ENCODE data around the gene ATF6.

ATF6 gene

DNA sequence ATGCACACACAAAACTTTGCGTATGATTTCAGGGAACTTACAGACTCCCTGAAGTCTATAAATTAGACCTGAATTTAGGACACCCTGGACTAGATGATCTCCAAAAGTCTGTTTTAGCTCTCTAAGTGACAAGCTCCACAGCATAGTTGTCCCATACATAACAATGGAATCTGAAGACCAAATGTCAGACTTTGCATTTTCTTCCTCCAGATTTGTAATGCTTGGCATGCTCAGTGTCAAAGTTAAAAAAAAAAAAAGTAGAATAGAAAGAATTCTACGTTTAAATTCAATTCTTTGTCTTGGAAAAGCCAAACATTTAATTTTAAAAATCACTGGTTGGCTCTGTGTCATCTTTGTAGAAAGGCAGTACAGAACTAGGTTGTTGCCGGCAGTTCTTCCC is 190.8 kb downstream of the ATF6 start:
- peak in 1 of 51 donors; percentile 7 for DNase-seq

DNA sequence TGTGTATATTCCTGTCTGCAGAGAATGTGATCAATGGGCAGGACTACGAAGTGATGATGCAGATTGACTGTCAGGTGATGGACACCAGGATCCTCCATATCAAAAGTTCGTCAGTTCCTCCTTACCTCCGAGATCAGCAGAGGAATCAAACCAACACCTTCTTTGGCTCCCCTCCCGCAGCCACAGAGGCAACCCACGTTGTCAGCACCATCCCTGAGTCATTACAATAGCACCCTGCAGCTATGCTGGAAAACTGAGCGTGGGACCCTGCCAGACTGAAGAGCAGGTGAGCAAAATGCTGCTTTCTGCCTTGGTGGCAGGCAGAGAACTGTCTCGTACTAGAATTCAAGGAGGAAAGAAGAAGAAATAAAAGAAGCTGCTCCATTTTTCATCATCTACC is 192.3 kb downstream of the ATF6 start:
- peak in 3 of 51 donors; percentile 33 to 42 (median 35) for DNase-seq

DNA sequence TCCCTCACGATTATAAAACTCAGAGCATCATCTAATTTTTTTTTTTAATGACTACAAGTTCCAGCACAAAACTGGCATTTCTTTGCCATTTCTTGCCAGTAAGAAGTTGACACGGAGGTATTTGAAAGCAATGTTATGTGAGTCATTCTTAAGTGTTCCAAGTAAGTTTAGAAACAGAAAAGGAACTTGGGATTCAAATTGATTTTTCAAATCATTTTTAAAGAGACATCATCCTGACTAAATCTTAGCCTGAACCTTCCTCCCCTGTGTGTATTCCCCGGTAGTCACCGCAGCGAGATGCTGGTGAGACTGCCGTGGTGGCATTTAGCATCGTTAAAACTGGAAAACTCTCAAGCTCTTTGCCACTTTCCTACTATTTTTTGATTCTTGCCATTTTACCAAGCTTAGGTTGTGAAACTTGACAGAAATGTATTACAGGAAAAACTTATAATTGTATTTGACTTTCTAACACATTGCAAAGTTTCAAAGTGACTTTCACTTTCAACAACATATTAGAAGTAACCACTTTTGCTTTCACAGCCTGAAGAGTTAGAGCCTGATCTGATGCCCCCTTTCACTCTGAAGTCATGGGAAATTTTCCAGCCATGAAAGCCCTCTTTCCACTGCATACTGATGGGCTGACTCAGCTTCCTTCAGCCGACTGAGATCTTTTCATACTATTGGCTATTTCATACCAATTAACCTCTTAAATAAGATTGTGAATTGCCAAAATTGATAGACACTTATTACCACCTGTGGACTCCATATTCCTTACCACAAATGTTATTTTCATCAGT is 196.2 kb downstream of the ATF6 start:
- peak in 2 of 51 donors; percentile 7 to 13 for DNase-seq

DNA sequence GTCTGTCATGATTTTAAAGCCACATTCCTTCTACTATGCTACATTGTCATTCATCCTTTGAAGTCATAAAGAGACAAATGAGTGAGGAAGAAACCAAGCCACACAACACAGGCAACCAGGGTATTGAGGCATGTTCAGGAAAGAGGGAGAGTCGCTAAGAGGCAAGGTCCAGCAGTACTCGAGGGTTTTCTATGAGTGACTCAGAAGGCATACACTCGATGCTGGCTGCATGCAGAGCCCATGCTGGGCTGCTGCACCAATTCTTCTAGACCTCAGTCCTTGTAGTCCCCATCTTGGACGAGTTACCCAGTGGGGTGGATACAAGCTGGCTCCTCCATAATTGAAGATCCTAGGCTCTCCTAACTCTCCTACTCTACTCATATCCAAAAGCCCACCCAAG is 199.9 kb downstream of the ATF6 start:
- no peak for DNase-seq

DNA sequence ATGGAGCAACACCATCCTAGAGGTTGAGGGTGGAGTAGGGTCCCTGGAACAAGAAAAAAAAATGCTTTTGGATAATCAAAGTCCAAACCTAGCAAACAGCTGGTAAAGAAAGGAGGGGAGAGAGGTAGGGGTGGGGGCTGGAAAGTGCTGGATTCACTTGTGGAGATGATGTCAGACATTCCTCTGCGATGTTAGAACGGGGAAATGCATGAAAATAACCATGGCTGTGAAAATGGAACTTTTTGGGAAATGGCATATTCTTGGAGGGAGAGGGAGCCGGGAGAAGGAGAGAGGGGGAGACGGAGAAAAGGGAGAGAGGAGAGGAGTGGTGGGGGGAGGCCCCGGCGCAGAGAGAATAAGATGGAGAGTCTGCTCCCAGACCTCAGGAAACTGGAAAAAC is 203.9 kb downstream of the ATF6 start:
- no peak for DNase-seq

DNA sequence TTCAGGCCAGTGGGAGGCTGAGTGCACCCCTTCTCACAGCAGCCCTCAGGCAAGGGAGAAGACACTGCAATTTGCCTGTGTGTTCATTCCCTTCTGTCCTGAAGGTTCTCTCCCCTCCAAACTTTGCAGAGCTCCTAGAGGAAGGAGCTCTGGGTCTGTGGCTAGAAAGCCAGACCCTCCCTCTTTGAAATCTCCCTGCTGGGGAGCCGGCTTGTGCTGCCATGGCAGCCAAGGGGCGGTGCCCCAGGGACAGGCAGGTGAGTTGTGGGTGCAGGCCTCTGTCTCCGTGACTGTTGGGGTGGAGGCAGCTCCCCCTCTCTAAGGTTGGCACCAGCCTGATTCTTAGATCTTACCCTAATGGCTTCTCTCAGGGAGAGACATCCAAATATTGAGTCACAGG is 204.5 kb downstream of the ATF6 start:
- no peak for DNase-seq

DNA sequence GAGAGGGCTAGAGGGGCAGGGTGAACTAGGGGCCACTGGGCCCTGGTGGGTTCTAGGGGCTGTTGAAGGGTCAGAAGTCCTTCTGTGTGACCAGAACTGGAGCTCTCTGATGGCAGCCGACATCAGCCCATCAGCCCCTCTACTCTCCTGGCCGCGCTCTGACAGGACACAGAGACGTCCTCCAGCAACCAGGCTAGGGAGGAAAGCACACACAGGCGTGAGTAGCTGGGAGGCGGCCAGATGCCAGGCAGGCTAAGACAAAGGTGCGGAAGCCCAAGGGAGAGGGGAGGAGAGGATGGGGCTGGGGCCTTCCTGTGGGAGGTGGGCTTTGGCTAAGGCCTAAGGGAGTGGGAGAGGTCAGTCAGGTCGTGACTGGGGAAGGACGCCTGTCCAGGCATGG is 206.7 kb downstream of the ATF6 start:
- DNase-seq: no peak

DNA sequence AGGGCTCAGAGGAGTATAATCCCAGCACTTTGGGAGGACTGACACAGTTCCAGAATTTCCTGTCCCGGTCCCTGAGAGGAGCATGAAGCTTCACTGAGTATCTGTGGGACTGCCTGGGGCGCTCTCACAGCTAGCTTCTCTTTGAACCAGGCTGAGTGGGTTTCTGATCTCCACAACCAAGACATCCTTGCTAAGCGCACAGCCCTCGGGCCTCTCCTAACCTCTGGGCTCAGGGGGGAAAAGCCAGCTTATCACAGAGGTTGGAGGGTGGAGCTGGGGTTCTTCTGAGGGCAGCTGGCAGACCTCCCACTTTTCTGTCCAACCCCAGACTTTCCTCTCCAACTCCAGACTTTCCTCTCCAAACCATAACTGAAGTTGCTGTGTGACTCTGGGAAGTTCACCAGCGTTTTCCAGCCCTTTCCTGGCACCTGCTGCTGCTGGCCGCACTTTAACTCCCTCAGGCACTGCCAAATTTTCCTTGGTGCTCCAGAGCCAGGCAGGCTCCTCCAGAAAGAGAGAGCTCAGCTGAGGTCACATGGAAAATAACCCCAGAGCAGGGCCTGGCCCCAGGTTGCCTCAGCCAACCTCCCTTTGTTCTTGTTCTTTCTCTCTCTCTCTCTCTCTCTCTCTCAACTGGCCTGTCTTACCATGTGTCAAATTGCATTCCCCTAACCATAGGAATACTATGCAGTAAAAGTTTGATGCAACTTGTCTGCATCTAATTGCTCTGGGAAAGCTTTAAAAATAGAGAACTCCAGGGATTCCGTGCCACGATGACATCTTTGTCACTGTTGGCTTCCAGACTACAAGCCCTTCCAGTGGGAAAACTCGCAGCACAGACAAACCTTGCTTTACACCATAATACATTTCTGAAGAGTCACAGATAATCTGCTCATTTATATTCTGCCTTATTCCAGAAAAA is 208.1 kb downstream of the ATF6 start:
- DNase-seq: peak in 10 of 51 donors; percentile 6 to 27 (median 18)

DNA sequence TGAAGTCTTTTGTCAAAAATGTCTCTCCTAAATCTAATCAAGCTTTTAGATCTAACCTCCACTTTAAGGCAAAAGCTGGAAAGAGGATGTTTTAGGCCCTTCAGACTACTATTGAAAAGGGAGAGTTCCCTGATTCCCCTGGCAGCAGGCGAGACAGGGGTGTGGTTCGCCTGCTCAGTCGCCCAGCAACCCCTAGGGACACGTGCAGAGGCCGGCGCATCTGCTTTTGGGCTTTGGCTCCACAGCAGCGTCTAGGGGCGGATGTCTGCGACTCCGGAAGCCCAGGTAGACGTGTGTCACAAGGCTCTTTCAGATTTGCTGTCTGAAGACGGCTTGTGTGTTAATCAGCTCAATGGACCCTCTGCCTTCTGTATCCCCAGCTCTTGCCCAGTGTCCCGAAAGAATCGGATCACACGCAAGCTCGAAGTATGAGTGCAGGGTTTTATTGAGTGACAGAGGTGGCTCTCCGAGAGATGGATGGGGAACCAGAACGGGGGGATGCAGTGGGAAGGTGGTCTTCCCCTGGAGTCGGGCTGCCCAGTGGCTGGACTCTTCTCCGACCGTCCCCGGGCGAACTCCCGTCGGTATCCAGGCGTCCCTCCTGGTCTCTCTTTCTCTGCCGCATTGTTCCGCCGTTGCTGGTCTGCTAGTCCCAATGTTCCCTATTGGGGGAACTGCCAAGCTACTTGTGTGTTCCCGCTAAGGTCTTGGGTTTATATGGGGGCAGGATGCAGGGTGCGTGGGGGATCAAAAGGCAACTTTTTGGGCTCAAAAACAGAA is 212.1 kb downstream of the ATF6 start:
- no peak for DNase-seq

DNA sequence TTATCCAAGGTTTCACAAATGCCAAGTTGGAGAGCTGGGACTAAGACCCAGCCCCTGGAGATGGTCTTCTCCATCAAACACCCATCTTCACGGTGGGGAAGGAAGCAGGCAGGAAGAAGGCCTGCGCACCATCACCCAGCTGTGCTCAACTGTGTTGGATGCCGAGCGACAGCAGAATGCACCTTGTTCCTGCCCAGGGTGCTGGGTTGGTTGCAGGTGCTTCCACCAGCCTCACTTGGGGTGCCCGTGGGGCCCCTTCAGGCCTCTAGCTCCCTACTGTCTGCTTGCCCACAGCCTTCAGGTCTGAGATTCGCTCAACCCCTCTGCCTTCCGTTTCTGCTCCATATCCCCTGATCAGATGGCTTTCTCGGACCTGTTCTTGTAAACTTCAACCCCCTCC is 215.0 kb downstream of the ATF6 start:
- no peak for DNase-seq

DNA sequence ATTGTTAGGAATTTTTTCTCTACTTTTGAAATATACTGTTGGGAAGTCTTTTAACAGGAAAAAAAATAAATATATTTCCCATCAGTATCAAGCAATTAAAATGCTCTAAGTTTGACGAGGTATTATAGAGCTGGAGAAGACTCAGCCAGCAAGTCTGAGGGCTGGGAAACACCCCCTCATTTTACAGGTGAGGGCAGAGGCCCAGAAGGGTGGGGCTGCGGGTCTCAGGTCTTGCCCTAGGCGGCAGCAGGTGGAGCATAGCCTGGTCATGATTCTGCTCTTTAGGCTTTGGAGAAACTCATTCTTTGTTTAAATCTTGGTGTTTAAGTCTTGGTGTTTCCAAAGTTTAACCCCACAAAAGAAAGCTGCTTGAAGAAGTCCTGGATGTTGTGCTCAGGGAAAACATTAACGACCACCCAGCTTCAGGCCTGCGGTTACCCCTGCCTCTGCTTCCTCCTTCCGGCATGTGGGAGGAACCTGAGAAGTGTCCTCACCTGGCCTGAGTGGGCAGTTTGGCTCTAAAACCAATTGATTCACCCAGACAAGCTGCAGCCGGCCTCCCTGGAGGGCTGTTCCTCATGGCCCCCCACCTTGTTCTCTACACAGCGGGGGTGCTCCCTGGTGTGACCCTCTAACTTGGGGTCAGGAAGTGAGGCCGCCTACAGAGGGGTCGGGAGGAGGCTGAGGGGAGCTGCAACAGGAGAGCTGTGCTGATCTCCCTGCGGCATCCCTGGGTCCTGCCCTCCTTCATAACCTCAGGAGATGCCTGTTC is 215.8 kb downstream of the ATF6 start:
- no peak for DNase-seq

DNA sequence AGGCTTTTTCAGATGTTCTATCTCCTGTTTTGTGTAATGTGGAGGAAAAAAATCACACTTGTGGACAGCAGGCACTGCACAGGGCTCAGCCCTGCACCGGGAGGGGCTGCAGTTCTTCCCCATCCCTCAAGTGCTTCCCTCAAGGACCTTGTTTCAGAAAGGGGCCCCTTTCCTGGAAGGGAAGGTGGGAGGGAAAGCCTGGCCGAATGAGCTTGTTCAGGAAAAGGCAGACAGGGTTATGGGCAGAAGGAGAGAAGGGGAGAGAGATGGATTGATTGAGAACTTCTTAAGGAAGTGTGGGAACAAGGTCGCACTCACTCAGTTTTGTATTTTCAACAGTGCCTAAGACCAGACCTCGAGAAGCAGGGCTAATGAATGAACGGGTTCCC is 216.4 kb downstream of the ATF6 start:
- DNase-seq: no peak

DNA sequence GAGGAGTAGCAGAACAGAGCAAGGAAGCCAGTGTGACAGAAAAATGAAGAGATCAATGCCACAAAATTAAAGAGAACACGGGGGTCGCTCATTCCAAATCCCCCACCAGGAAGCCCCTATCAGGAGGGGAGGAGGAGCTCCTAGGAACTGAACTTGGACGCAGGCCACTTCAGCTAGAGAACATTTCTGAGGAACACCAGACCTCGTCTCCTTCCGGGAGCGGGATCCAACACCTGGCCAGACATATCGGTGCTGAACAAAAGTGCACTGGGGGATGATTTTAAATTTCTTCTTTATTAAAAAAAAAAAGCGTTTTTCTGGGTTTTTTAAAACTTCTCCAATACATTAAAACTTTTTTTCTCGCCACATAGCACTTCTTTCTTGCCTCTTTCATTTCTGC is 216.8 kb downstream of the ATF6 start:
- DNase-seq: no peak

DNA sequence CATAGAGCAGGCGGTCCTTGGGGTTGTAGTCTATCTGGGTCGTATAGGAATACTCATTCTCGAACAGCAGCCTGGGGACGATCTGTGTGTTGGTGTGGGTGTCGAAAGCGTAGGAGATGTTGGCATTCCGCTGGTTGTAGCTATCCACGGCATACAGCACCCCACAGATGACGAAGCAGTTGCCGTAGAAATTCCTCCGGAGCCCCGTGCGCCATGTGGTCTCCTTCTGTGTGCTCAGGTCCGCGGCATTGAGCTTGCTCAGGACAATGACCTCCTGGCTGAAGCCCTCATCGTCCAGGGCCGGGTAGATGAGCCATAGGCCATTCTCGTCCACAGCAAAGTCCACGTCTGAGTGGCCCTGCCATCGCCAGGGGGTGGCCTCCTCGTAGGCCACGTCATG is 217.6 kb downstream of the ATF6 start:
- DNase-seq: no peak

DNA sequence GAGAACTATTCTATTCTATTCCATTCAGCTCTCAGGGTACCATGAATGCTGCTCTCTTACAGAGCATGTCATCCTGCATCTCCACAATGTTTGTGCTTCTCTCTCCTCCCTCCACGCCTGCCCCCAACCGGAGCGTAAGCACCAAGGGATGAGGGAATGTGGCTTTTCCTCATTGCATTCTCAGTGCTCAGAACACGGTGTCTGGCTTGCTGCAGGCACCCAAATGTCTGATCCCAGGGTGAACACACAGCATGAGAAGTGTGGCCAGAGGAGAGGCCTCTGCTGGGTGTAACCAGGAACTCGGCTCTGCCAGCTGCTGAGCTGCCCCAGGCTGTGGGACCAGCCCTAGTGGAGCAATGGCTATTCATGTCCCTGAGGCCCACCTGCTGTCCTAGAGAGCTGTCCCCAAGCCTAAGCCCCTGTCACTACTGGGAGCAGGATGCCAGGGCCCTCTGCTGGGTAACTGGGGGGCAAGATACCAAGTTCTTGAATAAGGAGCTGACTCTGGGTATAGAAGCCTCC is 219.2 kb downstream of the ATF6 start:
- DNase-seq: no peak

DNA sequence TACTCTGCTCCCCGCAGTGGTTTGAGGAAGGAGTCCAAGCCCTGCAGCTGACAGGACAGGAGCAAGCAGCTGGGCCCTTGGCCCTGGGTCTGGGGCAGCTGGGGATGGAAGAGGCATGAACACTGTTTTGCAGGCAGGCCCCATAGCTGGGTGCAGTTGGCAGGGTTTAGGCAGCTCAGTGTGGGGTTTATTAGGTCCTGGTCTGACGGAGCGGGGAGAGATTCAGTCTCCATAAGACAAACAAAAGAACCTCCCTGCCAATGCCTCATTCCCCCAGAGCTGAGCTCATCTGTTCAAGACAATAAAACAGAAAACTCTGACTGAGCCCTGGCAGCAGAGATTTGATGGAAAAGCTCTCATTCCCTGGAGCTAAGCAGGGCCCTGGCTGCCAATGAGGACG is 220.2 kb downstream of the ATF6 start:
- DNase-seq: peak in 22 of 51 donors; percentile 8 to 57 (median 32)

DNA sequence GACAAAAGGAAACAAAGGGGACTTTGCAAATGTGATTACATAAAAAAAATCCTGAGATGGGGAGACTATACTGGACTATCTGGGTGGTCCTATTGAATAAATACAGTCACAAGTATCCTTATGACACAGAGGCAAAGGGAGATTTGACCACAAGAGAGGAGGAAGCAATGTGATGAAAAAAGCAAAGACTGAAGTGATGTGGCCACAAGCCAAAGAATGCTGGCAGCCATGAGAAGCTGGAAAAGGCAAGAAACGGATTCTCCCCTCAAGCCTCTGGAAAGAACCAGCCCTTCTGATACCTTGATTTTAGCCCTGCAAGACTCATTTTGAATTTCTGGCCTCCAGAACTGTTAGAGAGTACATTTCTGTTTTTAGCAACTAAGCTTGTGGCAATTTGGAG is 221.2 kb downstream of the ATF6 start:
- DNase-seq: no peak

DNA sequence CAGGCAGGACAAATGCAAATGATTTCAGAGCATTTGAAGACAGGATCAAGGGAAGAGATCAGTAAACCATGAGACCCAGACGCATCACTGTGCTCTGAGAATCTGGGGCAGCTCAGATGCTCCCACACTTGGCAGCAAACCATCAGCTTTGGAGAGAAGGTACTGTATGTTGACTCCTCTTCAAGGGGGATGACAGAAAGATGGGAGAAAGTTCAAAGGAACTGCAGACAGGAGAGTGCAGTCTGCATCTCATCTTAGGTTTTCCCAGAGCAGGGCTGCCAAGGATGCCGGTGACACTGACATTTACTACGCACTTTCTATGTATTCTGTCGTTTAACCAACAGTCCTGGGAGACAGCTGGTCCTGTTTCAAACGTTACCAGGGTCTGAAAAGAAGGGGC is 221.8 kb downstream of the ATF6 start:
- DNase-seq: no peak

DNA sequence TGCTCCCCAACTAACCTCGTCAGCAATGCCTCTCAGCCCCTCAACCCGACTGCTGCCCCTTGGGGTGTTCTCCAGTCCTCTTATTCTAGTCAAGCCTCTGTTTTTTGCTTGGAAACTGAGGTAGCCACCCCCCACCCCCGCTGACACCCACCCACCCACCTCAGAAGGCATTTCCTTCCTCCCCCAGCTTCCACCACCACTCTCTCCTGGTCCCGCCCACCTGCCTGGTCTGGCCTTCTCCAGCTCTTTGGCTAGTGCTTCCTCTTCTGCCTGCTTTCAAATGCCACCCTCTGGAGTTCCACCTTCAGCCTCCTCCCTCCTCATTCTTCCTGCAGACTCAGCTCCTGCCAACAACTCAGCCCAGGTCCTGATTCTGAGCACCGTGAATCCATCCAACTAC is 222.3 kb downstream of the ATF6 start:
- DNase-seq: no peak

DNA sequence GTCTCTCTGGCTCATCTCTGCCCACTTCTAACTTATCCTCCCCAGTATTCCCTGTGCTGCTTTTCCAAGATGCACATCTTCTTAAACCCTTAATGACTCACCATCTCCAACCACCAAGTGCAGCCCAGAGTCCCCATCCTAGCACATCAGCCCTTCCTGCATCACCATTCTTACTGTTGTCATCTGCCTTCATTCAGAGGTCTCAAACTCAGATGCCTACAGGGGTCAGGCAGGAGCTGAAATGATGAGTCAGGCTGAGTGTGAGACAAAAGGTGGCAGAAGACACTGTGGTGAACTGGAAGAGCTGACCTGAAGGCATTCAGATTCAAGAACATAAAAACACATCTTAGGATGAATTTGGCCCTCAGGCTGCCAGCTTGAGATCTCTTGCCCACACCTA is 223.0 kb downstream of the ATF6 start:
- no peak for DNase-seq

DNA sequence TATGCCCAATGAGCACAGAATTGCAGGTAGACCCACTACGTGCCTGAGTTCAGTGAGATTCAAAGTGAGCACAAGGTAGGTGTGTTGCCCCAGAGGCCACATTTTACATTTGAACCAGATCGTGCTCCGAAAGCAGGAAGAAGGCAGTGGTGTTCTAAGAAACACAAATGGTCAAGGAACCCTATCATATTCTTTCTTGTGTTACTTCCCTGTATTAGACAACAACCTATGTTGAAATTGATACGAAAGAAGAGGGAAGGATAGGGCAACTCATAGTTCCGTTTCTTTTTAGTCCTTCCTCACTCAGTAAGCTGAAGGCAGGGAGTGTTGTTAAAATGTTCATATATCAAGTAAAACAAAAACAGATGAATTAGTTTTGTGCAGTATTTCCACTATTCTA is 223.7 kb downstream of the ATF6 start:
- DNase-seq: peak in 1 of 51 donors; percentile 21

Data from hypothalamus (tissue), 51 donors.